ENCODE data around the gene POGLUT2. TPM values are rescaled to one million over a fixed set of nuclear protein-coding genes. Genes with fewer than 3 reads are reported as not detected.
"Not testable (repeated sequence)": the region's sequence is repeated elsewhere in the genome, so short reads cannot be mapped to it uniquely, and the experiment has no call there.

Gene POGLUT2
- total RNA-seq, 2 experiments from 2014 or later, result 7.2 to 8.1 TPM

- H3K4me3 Mint-ChIP-seq, result no peak overlapping the region
- no peak overlapping the region for H3K27ac Mint-ChIP-seq
- no peak for DNase-seq
- H3K4me1 Mint-ChIP-seq, result peaks cover 21% of the 10 kb centered on the region
- no peaks in the 10 kb centered on the region for H3K27me3 Mint-ChIP-seq
- peaks cover 13% of the 10 kb centered on the region for H3K9me3 Mint-ChIP-seq
- H3K36me3 Mint-ChIP-seq, result peaks cover 32% of the 10 kb centered on the region
Observed at GRCh38 chr13:102781591-102781990, 17.2 kb downstream of the POGLUT2 start.

GRCh38 chr13:102780656-102781055 lies 18.1 kb downstream of the POGLUT2 start:
- not testable (repeated sequence) for H3K27me3 Mint-ChIP-seq, DNase-seq, H3K4me3 Mint-ChIP-seq
- Mint-ChIP-seq H3K36me3 (peaks cover 32% of the 10 kb centered on the region), H3K9me3 (peaks cover 13% of the 10 kb centered on the region), H3K4me1 (peaks cover 21% of the 10 kb centered on the region), H3K27ac (peak overlapping the region; percentile 86)

GRCh38 chr13:102779436-102780159 lies 19.2 kb downstream of the POGLUT2 start:
- Mint-ChIP-seq H3K4me3 (peak overlapping the region; percentile 25), H3K27ac (peak overlapping the region; percentile 86), H3K9me3 (peaks cover 13% of the 10 kb centered on the region), H3K36me3 (peaks cover 32% of the 10 kb centered on the region), H3K27me3 (no peaks in the 10 kb centered on the region), H3K4me1 (peaks cover 23% of the 10 kb centered on the region)
- DNase-seq, result peak; percentile 13

- H3K4me3 Mint-ChIP-seq, result no peak overlapping the region
- DNase-seq, result no peak
- H3K4me1 Mint-ChIP-seq, result peaks cover 33% of the 10 kb centered on the region
- H3K27me3 Mint-ChIP-seq, result no peaks in the 10 kb centered on the region
- no peak overlapping the region for H3K27ac Mint-ChIP-seq
- peaks cover 12% of the 10 kb centered on the region for H3K9me3 Mint-ChIP-seq
- peaks cover 32% of the 10 kb centered on the region for H3K36me3 Mint-ChIP-seq
Observed at GRCh38 chr13:102777736-102778135, 21.0 kb downstream of the POGLUT2 start.

- Mint-ChIP-seq H3K4me1 (peaks cover 46% of the 10 kb centered on the region), H3K4me3 (no peak overlapping the region), H3K36me3 (peaks cover 24% of the 10 kb centered on the region), H3K9me3 (peaks cover 5% of the 10 kb centered on the region), H3K27me3 (no peaks in the 10 kb centered on the region), H3K27ac (no peak overlapping the region)
- DNase-seq, result no peak
Observed at GRCh38 chr13:102776271-102776670, 22.5 kb downstream of the POGLUT2 start.

GRCh38 chr13:102774591-102775520 lies 23.9 kb downstream of the POGLUT2 start:
- Mint-ChIP-seq H3K4me1 (peaks cover 49% of the 10 kb centered on the region), H3K36me3 (peaks cover 21% of the 10 kb centered on the region), H3K9me3 (no peaks in the 10 kb centered on the region), H3K4me3 (peak overlapping the region; percentile 89), H3K27ac (peak overlapping the region; percentile 88), H3K27me3 (no peaks in the 10 kb centered on the region)
- no peak for DNase-seq

- no peaks in the 10 kb centered on the region for H3K27me3 Mint-ChIP-seq
- no peaks in the 10 kb centered on the region for H3K9me3 Mint-ChIP-seq
- H3K4me3 Mint-ChIP-seq, result peak overlapping the region; percentile 89
Observed at GRCh38 chr13:102774214-102774568, 24.6 kb downstream of the POGLUT2 start.

GRCh38 chr13:102773441-102774213 lies 25.1 kb downstream of the POGLUT2 start, which contains the start of gene TEX30:
TSS of gene TEX30 (minus strand) at chr13:102773786. CDS start at chr13:102770026, 3,760 bp downstream.
- H3K4me1 Mint-ChIP-seq, result peaks cover 42% of the 10 kb centered on the region
- H3K4me3 Mint-ChIP-seq, result peak within 1 kb of the TSS; percentile 89
- peak; percentile 94 for DNase-seq
- no peaks in the 10 kb centered on the region for H3K9me3 Mint-ChIP-seq
- no peaks in the 10 kb centered on the region for H3K27me3 Mint-ChIP-seq
- H3K36me3 Mint-ChIP-seq, result peaks cover 22% of the 10 kb centered on the region
- H3K27ac Mint-ChIP-seq, result peak within 1 kb of the TSS; percentile 88

More at GRCh38 chr13:102774214-102774568, 24.6 kb downstream of the POGLUT2 start:
- Mint-ChIP-seq H3K4me1 (peaks cover 44% of the 10 kb centered on the region), H3K36me3 (peaks cover 22% of the 10 kb centered on the region), H3K27ac (peak overlapping the region; percentile 88)
- peak; percentile 12 for DNase-seq

- H3K4me1 Mint-ChIP-seq, result peaks cover 44% of the 10 kb centered on the region
- H3K27me3 Mint-ChIP-seq, result no peaks in the 10 kb centered on the region
- peaks cover 24% of the 10 kb centered on the region for H3K36me3 Mint-ChIP-seq
- no peak for DNase-seq
- H3K27ac Mint-ChIP-seq, result no peak overlapping the region
- H3K4me3 Mint-ChIP-seq, result peak overlapping the region; percentile 89
- H3K9me3 Mint-ChIP-seq, result no peaks in the 10 kb centered on the region
Observed at GRCh38 chr13:102772042-102772425, 26.7 kb downstream of the POGLUT2 start.

GRCh38 chr13:102771298-102772041 lies 27.3 kb downstream of the POGLUT2 start:
- Mint-ChIP-seq H3K27me3 (no peaks in the 10 kb centered on the region), H3K9me3 (no peaks in the 10 kb centered on the region), H3K27ac (no peak overlapping the region), H3K4me3 (peak overlapping the region; percentile 89), H3K36me3 (peaks cover 28% of the 10 kb centered on the region), H3K4me1 (peaks cover 44% of the 10 kb centered on the region)
- DNase-seq, result no peak

GRCh38 chr13:102770435-102770834 lies 28.3 kb downstream of the POGLUT2 start:
- Mint-ChIP-seq H3K4me1 (peaks cover 44% of the 10 kb centered on the region), H3K27ac (no peak overlapping the region), H3K9me3 (no peaks in the 10 kb centered on the region), H3K27me3 (no peaks in the 10 kb centered on the region), H3K4me3 (no peak overlapping the region), H3K36me3 (peaks cover 28% of the 10 kb centered on the region)
- DNase-seq, result no peak

GRCh38 chr13:102769679-102770078 lies 29.1 kb downstream of the POGLUT2 start:
- Mint-ChIP-seq H3K27me3 (no peaks in the 10 kb centered on the region), H3K9me3 (no peaks in the 10 kb centered on the region), H3K4me3 (no peak overlapping the region), H3K36me3 (peaks cover 26% of the 10 kb centered on the region), H3K27ac (no peak overlapping the region), H3K4me1 (peaks cover 40% of the 10 kb centered on the region)
- DNase-seq, result no peak

GRCh38 chr13:102768909-102769308 lies 29.9 kb downstream of the POGLUT2 start:
- DNase-seq, result no peak
- Mint-ChIP-seq H3K27ac (no peak overlapping the region), H3K27me3 (no peaks in the 10 kb centered on the region), H3K9me3 (no peaks in the 10 kb centered on the region), H3K36me3 (peaks cover 22% of the 10 kb centered on the region), H3K4me3 (no peak overlapping the region), H3K4me1 (peaks cover 32% of the 10 kb centered on the region)

- no peak for DNase-seq
- Mint-ChIP-seq H3K27me3 (no peaks in the 10 kb centered on the region), H3K36me3 (peaks cover 8% of the 10 kb centered on the region), H3K9me3 (no peaks in the 10 kb centered on the region), H3K4me1 (peaks cover 2% of the 10 kb centered on the region), H3K27ac (no peak overlapping the region), H3K4me3 (no peak overlapping the region)
Observed at GRCh38 chr13:102763741-102764140, 35.0 kb downstream of the POGLUT2 start.

Data from activated naive CD8-positive, alpha-beta T cell treated with anti-CD3 and anti-CD28 coated beads for 36 hours (primary cell).